Hypothalamus (tissue), 51 donors: ENCODE data around the gene TMCO4.
A peak's percentile ranks its signal among the peaks of the same experiment; 100 is the strongest.
"Not testable (repeated sequence)": the region's sequence is repeated elsewhere in the genome, so short reads cannot be mapped to it uniquely, and the experiment has no call there.

ENCODE experiments used
- DNase-seq, 51 donors: peaks; one replicate each; lab custom pipeline; 2025; lab: John Stamatoyannopoulos, UW

TMCO4 gene

DNA sequence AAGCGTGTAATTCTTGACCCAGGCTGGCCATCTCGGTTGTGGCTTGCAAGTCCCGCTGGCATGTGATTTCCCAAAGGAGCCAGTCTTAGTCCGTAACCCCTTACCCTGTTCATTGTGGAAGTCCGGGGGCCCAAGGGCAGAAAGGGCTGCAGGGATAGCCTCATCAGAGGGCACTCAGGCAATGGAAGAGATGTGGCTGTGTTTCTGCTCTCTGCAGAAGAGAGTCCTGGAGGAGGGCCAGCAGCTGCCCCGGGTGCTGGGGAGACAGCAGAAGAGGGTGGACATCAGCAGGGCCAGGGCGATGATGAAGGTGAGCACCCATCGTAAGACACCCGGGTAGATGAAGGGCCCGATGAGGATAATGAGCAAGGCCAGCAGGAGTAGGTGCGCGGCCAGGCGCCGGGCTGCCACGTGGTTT, 14.5 kb upstream of the TMCO4 start:
- DNase-seq, result no peak

DNA sequence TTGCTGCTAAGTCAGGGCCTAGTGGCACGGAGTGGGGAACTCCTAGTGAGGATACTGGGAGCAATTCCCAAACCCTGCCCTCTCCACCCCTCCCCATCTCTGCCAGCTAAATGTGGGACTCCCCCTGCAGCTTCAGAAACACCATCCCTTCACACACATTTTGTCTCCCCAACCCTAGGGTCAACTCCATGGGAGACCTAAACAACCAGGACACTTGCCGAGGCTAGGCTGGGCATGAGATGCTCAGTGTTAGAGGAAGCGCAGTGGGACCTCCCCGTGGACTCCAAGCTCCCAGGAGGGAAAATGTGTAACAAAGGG, 13.9 kb upstream of the TMCO4 start:
- no peak for DNase-seq

DNA sequence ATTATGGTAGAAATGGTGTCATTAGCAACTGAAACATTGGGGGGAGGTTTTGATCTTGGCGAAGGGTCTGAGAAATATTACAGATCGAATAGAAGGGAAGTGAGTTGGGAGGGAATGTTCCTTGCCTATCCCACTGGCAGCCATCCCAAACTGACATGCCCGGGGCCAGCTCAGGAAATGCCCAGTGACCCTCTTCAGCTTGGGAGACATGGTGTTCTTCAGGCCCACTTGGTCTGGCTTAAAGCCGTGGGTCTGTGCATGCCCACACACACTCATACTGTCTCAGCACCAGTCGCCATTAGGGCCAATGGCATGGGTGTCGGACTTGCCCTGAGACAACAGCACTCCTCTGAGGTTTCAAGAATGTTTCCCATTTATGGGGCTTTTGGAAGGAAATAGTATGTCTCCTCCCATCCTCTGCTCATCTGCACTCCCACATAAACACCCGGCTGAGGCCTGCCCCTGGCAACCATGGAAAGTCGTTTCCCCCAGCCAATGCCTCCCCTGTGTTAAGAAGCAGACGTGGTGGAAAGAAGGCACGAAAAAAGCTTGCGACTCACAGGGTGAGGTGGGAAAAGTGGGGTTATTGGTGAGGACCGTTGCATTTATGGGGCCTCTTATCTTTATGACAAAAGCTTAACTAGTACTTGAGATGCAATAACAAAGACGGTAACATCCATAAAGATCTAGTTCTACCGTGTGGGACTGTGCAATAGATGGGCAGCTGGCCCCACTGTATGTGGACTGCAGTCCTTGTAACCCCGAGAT, 13.3 kb upstream of the TMCO4 start:
- DNase-seq, result no peak

DNA sequence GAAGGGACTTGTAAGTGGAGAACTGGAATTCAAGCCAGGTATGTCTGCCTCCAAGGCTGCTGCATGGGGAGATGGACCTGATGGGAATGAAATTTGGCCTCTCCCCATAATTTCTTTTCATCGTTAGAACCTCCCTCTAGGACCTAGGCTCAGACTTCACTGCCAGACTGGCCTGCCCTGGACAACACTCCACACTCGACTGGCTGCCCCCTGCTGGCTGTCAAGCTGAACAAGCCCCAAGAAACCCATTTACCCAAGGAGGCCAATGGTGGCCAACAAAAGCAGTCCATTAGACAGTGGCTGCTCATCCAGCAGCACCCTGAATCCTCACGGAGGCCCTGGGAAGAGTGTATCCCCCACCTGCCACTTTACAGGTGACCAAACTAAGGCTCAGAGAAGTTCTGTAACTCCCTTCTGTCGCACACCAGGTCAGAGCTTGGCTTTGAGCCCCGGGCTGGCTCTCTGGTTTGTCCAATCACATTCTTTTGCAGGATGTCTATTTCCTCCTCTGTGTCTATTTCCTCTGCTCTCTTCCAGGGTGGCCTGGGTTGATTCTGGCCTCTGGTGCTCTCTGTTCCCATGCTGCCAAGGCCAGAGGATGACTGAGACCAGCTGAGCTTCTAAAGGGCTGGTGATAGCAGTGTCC, 11.6 kb upstream of the TMCO4 start:
- DNase-seq, result peak in 2 of 51 donors; percentile 2 to 12

DNA sequence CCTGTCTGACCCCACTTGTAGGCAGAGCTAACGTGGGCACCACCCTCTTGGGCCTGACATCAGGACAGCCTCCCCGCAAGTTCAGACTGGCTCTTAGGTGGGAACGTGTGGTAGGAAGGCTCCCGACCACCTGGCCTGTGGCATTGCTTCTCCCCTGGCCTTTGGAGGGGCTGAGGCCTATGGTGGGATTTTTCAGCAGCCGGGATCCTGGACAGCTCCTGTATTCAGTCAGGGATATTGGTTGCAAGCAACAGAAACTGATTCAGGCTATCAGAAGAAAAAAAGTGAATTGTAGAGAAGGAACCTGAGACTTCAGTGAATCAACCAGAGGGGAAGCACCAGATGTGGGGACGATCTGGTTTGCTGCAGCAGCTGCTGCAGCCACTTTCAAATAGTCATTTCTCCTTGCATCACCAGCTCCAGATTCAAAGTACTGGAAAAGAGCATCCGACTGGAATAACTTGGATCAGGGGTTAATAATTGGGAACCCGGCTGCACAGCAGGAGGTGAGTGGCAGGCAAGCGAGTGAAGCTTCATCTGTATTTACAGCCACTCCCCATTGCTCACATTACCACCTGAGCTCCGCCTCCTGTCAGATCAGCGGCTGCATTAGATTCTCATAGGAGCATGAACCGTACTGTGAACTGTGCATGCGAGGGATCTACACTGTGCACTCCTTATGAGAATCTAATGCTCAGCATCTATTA, 9.5 kb upstream of the TMCO4 start:
- DNase-seq, result no peak

DNA sequence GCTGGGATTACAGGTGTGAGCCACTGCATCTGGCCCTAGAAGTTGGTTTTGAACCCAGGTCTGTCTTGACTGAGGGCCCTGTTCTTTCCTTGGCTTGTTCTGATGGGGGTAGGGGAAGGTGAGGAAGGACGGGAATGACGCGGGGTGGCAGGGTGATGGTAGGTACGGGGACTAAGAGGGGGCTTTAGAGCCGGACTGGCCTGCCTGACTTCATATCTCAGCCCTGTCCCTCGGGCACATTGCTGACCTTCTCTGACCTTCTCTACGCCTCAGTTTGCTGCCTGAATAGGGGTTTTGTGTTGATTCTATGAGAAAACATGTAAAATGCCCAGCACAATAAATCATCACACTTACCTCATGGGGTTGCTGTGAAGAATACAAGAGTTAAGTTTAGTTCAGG, 8.6 kb upstream of the TMCO4 start:
- no peak for DNase-seq

DNA sequence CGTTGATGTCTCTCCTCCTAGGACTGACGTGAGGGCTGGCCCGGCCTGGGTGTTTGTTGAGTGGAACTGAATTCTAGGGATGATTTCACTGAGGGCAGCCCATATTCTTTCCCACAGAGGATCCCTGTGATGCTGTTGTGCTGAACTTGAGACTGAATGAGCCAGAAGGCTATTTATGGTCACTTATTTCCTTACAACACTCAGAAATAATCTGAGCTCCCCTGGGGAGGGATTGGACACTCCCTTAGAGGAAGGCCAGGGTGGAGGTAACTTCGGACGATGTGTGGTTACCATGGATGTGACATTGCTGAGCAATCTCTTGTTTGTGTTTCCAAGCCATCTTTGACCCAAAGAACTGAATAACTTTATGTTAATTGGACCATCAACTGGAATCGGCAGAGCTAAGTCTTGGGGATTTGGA, 5.1 kb upstream of the TMCO4 start:
- DNase-seq, result no peak

DNA sequence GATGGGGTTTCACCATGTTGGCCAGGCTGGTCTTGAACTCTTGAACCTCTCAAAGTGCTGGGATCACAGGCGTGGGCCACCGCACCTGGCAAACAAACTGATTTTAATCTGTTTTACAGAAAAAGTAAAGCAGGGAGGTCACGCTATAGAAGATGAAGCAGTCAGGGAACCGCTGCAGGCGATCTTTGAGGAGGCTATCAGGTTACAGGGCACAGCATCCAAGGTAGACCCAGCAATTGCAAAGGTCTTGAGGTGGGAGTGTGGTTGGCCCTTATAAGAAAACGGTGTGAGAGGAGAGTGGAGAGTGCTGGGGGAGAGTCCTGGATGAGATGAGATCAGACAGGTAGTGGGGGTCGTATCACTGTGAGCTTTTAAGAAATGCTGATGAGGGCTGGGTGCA, 2.6 kb upstream of the TMCO4 start:
- no peak for DNase-seq

DNA sequence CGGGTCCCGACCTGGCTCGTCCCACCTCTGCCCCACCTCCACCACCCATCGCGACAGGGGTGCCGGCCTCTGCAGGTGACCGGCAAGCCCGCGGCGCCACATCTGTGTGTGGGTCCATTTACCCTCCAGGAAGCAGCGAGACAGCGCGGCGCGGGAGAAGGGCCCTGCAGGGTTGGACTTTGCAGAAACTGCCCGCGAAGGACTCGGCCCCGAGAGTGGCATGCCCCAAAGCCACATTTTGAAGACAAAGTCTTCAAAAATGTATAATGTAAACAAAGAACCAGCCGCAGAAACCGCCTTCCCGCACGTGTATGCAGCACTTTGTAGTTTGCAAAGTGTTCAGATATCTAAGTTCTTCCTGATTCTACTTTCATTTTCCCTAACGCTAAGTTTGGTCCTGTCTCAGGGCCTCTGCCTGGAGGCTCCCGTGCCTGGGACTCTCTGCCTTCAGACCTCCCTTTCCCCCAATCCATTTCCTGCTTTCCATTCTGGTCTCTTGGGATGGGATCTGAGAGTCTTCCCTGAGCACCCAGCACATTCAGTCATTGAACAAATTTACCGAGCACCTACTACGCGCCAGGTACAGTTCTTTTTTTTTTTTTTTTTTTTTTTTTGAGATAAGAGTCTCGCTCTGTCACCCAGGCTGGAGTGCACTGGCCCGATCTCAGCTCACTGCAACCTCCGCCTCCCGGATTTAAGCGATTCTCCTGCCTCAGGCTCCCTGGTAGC, 524 bp upstream of the TMCO4 start:
- DNase-seq, result peak in 13 of 51 donors; percentile 2 to 40 (median 15)

DNA sequence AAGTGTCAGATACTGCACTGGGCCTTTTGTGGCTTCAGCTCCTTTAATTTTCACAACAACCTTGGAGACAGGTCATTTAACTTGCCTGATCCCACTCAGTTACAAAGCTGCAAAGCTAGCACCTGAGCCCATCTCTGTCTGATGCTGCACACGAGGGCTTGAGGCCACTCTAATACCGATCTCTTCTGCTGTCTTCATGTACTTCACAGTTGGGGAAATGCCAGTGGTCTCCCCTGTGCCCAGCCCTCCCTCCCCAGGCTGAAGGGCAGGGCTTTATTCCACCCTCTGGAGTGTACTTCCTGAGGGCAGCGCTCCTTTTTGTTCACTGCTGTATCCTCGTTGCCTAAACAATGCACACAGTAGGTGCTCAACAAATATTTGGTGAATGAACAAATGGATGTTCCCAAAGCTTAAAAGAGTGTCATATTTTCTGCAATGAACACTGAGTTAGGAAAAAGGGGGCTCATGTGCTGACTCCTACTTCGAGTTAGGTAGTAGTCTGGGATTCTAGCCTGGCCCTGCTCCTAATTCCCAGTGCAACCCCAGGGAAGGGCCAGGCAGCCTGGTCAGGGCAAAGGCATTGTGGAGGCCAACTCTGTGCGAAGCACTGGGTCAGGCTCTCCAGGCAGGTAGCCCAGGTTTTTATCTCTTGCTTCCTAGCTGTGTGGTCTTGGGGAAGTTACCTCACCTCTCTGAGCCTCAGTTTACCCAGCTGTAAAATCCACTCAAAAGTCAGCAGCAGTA, 1.1 kb downstream of the TMCO4 start:
- DNase-seq, result no peak

DNA sequence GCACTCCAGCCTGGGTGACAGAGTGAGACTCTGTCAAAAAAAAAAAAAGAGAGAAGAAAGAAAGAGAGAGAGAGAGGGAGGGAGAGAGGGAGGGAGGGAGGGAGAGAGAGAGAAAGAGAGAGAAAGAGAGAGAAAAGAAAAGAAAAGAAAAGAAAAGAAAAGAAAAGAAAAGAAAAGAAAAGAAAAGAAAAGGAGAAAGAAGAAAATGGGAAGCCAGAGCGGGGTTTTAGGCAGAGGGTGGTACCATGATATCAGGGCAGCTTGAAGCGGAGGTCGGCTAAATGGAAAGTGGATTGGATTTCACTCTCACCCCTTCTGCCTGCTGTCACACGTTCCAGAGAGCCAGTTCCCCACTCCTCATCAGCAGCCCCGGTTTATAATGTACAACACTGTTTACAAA, 1.9 kb downstream of the TMCO4 start:
- no peak for DNase-seq

DNA sequence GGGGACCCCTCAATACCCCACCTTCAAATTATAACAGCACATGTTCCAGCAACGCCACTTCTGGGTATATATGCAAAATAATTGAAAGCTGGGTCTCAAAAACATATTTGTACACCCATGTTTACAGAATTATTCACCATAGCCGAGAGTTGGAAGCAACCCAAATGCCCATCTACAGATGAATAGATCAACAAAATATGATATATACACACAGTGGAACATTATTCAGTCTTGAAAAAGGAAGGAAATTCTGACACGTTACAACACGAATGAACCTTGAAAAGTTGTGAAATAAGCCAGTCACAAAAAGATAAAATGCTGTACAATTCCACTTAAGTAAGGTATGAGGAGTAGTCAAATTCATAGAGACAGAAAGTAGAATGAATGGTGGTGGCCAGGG, 5.1 kb downstream of the TMCO4 start:
- no peak for DNase-seq

DNA sequence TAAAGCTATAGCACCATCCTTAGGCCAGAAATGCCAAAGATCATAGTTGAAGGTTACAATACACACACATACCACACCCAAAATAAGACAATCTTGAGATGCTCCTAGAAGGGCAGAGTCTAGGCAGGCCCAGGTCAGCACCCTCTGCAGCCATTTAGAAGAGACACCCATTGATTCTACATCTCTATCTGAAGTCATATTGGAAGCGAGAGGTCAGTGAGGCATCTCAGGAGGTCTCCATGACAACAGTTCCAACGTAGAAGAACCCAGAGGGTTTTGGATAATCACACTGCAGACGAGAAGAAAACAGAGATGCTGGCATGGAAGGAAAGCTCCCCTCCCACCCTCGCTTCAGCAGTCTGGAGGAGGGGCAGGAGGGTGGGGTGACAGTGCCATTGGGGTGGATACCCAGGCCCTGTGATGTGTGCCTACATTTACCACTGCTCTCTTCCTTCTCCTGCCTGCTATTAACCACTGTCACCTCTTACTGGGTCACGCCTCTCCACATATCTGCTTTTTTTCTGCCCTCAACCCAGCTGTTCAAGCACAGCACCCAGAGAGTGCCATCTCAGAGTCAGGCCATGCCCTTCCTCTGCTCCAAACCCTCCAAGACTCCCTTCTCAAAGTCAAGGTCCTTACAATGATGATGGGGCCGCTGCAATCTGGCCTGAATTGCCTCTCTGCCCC, 6.2 kb downstream of the TMCO4 start:
- DNase-seq, result peak in 1 of 51 donors; percentile 11

DNA sequence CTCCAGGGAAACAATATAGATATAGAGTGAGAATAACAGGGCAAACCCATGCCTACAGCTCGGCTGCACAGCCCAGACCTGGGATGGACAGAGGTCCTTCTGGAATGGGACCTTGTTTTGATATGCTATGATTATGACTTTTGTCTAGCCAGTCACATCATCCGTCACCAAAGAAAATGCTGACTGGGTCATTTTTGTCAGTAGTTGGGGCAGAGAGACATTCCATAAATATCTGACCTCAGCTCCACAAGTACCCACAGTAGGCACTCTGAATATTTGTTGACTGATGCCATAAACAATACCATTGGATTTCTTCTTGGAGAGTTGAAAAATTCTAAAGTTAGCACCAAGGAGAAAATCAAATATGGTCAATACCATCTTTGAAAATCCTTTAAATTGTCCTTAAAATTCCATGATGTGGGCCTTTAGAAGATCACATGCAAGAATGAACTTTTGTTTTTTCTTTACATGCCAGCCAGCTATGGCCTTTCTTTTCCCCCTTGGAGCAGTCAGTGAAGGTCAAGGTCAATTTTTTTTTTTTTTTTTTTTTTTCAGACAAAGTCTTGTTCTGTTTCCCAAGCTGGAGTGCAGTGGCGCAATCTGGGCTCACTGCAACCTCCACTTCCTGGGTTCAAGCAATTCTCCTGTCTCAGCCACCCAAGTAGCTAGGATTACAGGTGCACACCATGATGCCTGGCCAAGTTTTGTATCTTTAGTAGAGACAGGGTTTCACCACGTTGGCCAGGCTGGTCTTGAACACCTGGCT, 7.3 kb downstream of the TMCO4 start:
- DNase-seq, result no peak

DNA sequence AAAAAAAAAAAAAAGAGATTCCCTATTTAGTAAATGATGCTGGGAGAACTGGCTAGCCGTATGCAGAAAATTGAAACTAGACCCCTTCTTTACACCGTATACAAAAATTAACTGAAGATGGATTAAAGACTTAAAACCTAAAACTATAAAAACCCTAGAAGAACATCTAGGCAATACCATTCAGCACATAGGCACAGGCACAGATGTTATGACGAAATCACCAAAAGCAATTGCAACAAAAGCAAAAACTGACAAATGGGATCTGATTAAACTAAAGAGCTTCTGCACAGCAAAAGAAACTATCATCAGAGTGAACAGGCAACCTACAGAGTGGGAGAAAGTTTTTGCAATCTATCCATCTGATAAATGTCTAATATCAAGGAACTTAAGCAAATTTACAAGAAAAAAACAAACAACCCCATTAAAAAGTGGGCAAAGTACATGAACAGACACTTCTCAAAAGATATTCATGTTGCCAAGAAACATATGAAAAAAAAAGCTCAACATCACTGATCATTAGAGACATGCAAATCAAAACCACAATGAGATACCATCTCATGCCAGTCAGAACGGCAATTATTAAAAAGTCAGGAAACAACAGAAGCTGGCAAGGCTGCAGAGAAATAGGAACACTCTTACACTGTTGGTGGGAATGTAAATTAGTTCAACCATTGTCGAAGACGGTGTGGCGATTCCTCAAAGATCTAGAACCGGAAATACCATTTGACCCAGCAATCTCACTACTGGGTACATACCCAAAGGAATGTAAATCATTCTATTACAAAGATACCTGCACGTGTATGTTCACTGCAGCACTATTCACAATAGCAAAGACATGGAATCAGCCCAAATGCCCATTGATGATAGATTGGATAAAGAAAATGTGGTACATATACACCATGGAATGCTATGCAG, 9.4 kb downstream of the TMCO4 start:
- DNase-seq, result not testable (repeated sequence)

DNA sequence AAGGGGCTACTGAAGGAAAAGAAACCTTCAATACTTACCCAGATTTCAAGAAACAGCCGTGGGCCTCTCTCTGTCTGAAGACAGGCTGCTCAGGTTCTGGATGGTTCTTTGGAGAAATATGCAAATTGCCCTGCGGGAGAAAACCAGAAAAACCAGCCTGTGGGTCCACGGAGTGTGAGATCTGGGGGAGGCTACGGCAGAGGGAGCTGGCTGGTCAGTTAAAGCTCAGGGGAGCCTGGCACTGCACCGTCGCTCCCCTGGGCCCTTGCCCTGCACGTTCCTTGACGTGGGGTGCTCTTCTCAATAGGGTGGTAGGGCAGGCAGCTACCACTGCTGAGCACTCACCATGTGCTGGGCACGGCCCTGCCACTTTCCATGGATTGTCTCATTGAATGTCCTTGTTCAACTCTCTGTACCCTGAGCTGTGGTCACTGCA, 12.7 kb downstream of the TMCO4 start:
- DNase-seq, result no peak

DNA sequence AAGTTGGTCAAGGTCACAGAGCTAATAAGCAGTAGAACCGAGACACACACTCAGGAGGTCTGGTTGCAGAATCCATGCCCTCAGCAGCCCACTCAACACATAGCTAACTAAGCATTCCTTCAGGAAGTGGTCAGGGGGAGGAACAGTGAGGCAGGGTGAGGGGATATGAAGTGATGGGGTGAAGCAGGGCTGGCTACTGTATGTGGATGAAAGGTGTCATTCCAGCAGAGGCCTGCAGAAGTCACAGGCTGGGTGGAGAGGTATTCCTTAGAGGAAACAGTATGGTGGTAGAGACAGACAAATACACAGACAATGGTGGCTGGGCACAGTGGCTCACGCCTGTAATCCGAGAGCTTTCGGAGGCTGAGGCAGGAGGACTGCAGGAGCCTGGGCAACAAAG, 14.1 kb downstream of the TMCO4 start:
- DNase-seq, result no peak

DNA sequence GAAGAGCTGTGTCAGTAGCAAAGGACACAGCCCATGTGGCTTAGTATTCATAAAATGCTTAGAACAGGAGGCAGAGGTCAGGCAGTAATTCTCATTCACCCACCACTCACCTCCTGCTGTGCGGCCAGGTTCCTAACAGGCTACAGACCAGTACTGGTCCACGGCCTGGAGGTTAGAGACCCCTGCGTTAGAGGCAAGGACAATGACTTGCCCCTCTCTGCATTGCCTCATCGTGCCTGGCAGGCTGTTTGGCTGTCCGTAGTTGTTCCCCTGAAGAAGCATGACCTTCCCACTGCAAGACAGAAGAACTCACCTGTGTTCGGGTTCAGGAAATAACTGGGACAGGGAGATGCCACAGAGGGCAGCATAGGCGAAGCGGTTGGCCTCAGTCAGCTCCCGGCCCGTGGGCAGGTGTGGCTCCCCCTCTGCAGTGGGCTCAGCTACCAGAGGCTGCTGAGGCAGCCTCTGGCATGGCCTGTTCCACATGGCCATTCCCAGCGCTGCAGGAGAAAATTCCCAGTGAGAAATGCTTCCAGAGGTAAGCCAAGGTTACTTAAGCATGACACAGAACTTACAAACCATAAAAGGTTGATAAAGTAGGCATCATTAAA, 19.3 kb downstream of the TMCO4 start:
- DNase-seq, result no peak
